ENCODE results near the gene CNPPD1. TPM values are rescaled to one million over a fixed set of nuclear protein-coding genes. Genes with fewer than 3 reads are reported as not detected.
A peak's percentile ranks its signal among the peaks of the same experiment; 100 is the strongest.

CNPPD1 gene
- total RNA-seq, 2 experiments from 2014 or later = 77.3 to 77.6 TPM

DNA sequence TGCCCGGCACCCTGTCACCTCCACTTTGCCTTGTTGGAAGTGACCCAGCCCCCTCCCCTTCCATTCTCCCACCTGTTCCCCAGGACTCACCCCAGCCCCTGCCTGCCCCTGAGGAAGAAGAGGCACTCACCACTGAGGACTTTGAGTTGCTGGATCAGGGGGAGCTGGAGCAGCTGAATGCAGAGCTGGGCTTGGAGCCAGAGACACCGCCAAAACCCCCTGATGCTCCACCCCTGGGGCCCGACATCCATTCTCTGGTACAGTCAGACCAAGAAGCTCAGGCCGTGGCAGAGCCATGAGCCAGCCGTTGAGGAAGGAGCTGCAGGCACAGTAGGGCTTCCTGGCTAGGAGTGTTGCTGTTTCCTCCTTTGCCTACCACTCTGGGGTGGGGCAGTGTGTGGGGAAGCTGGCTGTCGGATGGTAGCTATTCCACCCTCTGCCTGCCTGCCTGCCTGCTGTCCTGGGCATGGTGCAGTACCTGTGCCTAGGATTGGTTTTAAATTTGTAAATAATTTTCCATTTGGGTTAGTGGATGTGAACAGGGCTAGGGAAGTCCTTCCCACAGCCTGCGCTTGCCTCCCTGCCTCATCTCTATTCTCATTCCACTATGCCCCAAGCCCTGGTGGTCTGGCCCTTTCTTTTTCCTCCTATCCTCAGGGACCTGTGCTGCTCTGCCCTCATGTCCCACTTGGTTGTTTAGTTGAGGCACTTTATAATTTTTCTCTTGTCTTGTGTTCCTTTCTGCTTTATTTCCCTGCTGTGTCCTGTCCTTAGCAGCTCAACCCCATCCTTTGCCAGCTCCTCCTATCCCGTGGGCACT, 5.8 kb upstream of the CNPPD1 start:
- ATAC-seq (ENCODE audit: low read depth) = peak; percentile 24
- Mint-ChIP-seq H3K27ac (peak overlapping the region; percentile 87), H3K9me3 (no peaks in the 10 kb centered on the region), H3K36me3 (peaks cover 52% of the 10 kb centered on the region), H3K4me1 (peaks cover 48% of the 10 kb centered on the region), H3K4me3 (peak overlapping the region; percentile 73), H3K27me3 (no peaks in the 10 kb centered on the region)
- DNase-seq = peak; percentile 44
- POLR2A ChIA-PET = interaction anchor here (0.7 to 8.0 kb wide), 9 partner anchors 10 to 71 kb away, joined by 3 to 73 read pairs (median 6); partner anchors contain the start of genes GLB1L, STK16, TUBA4A and TUBA4B

DNA sequence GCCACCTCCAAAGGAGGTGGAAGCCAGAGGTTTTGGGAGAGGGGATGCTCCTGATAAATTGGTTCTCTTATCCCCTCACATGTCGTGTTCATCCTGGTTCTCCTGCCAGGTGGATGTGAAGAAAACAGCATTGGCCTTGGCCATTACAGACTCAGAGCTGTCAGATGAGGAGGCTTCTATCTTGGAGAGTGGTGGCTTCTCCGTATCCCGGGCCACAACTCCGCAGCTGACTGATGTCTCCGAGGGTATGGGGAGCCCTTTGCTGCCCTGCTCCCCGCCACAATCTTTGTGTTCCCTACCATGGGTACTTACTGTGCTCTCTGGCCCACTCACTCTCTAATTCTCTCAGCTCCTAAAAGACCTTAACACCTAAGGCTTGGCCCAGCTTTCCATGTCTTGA, 4.8 kb upstream of the CNPPD1 start:
- peak overlapping the region; percentile 87 for H3K27ac Mint-ChIP-seq
- DNase-seq (no peak), ATAC-seq (ENCODE audit: low read depth) (no peak)
- H3K9me3 Mint-ChIP-seq = no peaks in the 10 kb centered on the region
- H3K4me3 Mint-ChIP-seq = peak overlapping the region; percentile 73
- H3K27me3 Mint-ChIP-seq = no peaks in the 10 kb centered on the region
- POLR2A ChIA-PET = interaction anchor here (0.7 to 8.0 kb wide), 9 partner anchors 11 to 71 kb away, joined by 3 to 73 read pairs (median 5); partner anchors contain the start of genes ANKZF1, ATG9A, GLB1L and STK16
- H3K4me1 Mint-ChIP-seq = peaks cover 50% of the 10 kb centered on the region
- H3K36me3 Mint-ChIP-seq = peaks cover 46% of the 10 kb centered on the region

DNA sequence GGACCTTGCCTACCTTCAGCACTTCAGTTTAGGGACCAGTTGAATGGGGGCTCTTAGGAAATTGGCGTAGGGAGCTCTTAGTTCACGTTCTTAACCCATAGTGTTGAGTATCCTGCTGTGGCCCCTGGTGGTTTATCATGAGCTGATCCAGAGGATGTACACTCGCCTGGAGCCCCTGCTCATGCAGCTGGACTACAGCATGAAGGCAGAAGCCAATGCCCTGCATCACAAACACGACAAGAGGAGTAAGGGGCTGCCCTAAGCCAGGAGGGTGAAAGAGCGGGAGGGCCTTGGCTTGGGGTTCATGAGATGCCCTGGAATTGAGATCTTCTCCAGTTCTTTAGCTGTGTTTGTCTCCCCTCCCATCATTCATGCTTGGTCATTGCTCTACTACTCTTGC, 4.2 kb upstream of the CNPPD1 start:
- Mint-ChIP-seq H3K4me1 (peaks cover 51% of the 10 kb centered on the region), H3K27ac (peak overlapping the region; percentile 87), H3K9me3 (no peaks in the 10 kb centered on the region), H3K27me3 (no peaks in the 10 kb centered on the region), H3K36me3 (peaks cover 43% of the 10 kb centered on the region), H3K4me3 (peak overlapping the region; percentile 73)
- no peak for DNase-seq
- no peak for ATAC-seq (ENCODE audit: low read depth)
- POLR2A ChIA-PET = interaction anchor here (0.7 to 8.0 kb wide), 9 partner anchors 12 to 72 kb away, joined by 3 to 73 read pairs (median 5); partner anchors contain the start of genes ANKZF1, ATG9A, GLB1L and STK16

DNA sequence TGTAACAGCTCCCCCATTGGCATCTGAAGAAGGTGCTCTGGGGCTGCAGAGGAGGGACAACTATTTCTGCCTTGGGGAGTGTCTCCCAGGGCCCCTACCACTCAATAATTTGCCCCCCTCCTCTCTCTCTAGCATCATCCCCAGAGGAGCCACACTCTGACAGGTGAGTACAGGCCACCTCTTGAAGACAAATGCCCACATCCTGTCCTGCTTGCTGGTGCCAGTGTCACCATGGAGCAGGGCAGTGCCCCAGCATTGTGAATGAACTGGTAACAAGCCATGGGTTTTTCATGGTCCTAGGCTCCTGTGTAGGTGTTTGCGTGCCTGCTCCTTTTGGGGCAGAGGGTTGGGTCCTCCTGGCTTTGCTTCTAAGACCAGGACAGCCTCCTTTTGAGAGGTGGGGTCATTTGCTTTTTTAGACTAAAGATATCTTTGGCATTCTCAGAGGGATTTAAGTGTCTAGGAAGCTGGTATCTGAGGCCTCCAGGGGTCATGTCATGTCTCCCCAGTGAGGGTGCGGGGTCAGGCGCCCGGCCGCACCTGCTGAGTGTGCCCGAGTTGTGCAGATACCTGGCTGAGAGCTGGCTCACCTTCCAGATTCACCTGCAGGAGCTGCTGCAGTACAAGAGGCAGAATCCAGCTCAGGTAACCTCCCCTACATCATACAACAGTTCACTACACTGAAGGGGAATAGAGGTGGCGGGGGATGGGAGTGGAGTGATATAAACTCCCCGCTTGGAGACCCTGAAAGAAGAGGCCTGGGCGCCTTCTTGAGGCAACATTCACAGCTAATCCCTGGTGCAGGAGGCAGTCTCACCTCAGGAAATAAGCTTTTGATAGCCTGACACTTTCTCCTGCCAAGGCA, 3.1 kb upstream of the CNPPD1 start:
- peaks cover 36% of the 10 kb centered on the region for H3K36me3 Mint-ChIP-seq
- ATAC-seq (ENCODE audit: low read depth) (no peak), DNase-seq (no peak)
- peak overlapping the region; percentile 97 for H3K4me3 Mint-ChIP-seq
- H3K4me1 Mint-ChIP-seq = peaks cover 62% of the 10 kb centered on the region
- peak overlapping the region; percentile 93 for H3K27ac Mint-ChIP-seq
- H3K9me3 Mint-ChIP-seq = no peaks in the 10 kb centered on the region
- POLR2A ChIA-PET = interaction anchor here (0.8 to 8.0 kb wide), 6 partner anchors 12 to 65 kb away, joined by 3 to 73 read pairs (median 6); partner anchors contain the start of genes GLB1L, STK16 and ZFAND2B
- H3K27me3 Mint-ChIP-seq = no peaks in the 10 kb centered on the region

DNA sequence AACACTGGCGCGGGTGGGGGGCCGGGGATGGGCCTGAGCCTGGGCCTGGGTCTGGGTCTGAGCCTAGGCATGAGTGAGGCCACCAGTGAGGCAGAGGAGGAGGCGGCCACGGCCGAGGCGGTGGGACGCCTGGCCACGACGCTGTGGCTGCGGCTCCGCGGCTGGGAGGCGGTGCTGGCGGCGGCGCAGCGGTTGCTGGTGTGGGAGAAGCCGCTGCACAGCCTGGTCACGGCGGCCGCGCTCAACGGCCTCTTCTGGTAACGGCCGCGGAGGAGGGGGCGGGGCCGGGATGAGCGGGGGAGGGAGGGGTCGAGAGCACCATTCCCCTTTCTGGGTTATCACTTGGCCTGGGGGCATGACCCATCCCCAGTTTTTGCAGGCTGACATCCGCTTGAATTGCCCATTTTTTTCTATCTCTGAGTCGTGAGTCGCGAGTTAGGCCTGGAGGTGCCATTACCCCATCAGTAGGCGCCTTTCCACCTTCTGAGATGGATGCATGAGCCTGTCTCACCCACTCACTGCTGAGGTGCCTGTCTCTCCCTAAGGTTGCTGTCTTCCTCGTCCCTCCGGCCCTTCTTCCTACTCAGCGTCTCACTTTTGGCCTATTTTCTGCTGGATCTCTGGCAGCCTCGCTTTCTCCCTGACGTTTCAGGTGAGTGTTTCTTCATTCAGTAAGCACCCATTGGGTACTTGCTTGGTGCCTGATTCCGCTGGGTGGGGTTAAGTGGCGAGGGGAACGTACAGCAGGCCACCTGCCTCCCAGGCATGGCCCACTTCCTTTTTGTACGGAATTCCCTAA, 1.9 kb upstream of the CNPPD1 start:
- Mint-ChIP-seq H3K27ac (peak overlapping the region; percentile 93), H3K9me3 (no peaks in the 10 kb centered on the region), H3K27me3 (no peaks in the 10 kb centered on the region), H3K4me3 (peak overlapping the region; percentile 97), H3K36me3 (peaks cover 38% of the 10 kb centered on the region), H3K4me1 (peaks cover 67% of the 10 kb centered on the region)
- DNase-seq = no peak
- POLR2A ChIA-PET = interaction anchor here (0.7 to 8.0 kb wide), 5 partner anchors 21 to 75 kb away, joined by 4 to 73 read pairs (median 42); partner anchors contain the start of genes GLB1L, STK16, TUBA4A and ZFAND2B
- peak; percentile 2 for ATAC-seq (ENCODE audit: low read depth)

DNA sequence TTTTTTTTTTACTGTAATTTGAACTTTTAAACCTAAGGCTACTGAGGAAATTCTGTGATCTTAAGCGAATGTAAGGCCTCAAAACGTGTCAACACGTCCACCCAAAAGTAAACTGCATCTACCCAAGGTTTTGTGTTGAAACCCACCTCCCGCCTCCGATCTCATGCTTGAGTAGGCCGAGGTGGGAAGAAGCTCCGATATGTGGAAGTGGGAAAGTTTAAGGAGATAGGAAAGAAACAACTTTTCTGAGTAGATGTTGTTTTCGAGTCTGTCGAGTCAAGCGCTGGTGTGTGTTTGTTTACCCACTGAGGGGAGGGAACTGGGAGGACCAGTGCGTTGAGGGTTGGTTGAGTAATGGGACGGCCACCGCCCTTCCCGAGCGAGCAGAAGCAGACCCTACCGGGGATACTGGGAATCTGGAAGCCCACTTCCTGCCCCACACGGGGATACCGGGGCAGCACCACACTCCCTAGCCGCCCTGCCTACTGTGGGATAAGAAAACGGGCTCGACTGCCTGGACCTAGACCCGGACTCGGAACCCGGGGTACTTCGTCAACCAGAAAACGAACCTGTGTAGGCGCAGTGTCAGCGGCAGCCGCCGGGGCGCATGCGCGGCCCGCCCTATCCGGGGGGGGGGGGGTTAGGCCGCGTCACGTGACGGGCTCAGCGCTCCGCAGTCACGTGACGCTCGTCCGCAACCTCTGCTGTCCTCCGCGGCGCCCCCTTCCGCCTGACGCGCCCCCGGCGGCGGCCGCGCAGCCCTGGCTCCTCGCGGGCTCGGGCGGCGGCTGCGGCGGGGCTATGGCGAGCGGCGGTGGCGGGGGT, 1.0 kb upstream of the CNPPD1 start, which contains the start of gene RETREG2:
Gene RETREG2 (plus strand): TSS at position 724 of the 825 bp plus-strand sequence. CDS start 78 bp downstream, at position 802.
- ATAC-seq (ENCODE audit: low read depth) (peak; percentile 43), DNase-seq (peak; percentile 88)
- no peaks in the 10 kb centered on the region for H3K9me3 Mint-ChIP-seq
- peak within 1 kb of the TSS; percentile 97 for H3K4me3 Mint-ChIP-seq
- peaks cover 31% of the 10 kb centered on the region for H3K36me3 Mint-ChIP-seq
- POLR2A ChIA-PET = interaction anchor here (1.0 to 4.7 kb wide), 10 partner anchors 11 to 211 kb away, joined by 4 to 92 read pairs (median 13); partner anchors contain the start of genes ANKZF1, ATG9A, TUBA4A and TUBA4B
- H3K27ac Mint-ChIP-seq = peak within 1 kb of the TSS; percentile 93
- peaks cover 60% of the 10 kb centered on the region for H3K4me1 Mint-ChIP-seq
- H3K27me3 Mint-ChIP-seq = no peaks in the 10 kb centered on the region

DNA sequence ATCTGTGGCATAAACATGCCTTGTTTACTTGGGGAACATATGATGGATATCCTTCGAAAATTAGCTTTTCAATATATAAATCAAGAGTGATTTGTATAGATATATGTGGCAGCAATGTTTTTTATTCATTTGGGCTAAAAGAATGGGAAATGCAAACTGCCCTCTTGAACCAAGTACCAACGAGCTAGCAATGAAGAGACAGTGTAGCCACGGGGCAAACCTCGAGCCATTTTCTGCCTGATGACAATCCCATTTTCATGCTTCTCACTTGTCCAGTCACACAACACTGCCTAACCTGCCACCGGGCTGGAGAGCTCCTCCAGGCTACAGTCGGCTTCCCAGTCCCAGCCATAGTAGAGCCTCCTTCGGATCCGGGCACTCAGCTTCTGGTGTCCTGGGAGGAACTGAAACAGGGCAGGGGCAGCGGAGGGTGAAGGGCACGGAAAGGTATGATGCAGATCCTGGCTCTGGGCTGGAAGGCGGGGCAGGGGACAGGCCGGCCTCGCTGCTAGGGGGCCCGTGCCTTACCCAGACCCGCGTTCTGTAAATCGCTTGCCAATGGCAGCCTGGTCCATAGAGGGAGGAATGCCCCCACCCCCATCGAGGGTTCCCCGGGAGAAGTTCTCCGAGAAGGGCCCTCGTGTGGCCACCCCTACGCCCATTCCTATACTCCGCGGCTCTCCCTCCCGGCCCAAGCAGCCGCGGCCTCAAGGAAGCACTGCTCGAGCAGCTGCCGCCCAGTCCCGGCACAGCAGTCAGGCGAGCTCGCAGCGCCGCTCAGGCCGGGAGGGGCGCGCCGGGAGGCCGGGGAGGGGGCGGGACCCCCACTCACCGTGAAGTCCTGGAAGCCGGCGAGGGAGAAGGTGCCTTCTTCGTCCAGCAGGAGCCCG, 552 bp downstream of the CNPPD1 start:
- Mint-ChIP-seq H3K4me1 (peaks cover 52% of the 10 kb centered on the region), H3K9me3 (no peaks in the 10 kb centered on the region), H3K27ac (peak overlapping the region; percentile 79), H3K27me3 (no peaks in the 10 kb centered on the region), H3K4me3 (peak overlapping the region; percentile 97), H3K36me3 (peaks cover 26% of the 10 kb centered on the region)
- ATAC-seq (ENCODE audit: low read depth) = peak; percentile 20
- POLR2A ChIA-PET = interaction anchor here (0.6 to 4.7 kb wide), 22 partner anchors 9 to 212 kb away, joined by 3 to 92 read pairs (median 4); partner anchors contain the start of genes ANKZF1, ATG9A, DNPEP and NHEJ1
- DNase-seq = peak; percentile 59

DNA sequence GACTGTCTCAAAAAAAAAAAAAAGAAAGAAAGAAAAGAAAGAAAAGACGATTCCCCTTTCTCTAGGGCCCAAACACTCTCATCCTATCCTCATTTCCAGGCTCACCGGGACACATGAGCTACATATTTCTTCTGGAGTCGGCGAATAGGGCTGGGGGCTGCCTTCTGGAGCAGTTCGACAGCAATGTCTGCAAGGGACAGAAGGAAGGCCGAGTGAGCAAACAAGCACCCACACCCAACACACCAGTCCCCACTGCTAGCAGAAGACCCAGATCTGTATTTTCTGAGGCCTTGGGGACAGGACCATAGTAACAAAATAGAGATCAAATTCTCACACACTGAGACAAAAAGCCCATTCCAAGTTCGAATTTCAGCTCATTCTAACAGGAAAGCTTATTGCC, 1.2 kb downstream of the CNPPD1 start:
- ATAC-seq (ENCODE audit: low read depth) (no peak), DNase-seq (no peak)
- Mint-ChIP-seq H3K4me3 (peak overlapping the region; percentile 97), H3K27ac (peak overlapping the region; percentile 58), H3K9me3 (no peaks in the 10 kb centered on the region), H3K4me1 (peaks cover 45% of the 10 kb centered on the region), H3K36me3 (peaks cover 21% of the 10 kb centered on the region), H3K27me3 (no peaks in the 10 kb centered on the region)
- POLR2A ChIA-PET = interaction anchor here (0.7 to 4.7 kb wide), 13 partner anchors 9 to 212 kb away, joined by 3 to 92 read pairs (median 10); partner anchors contain the start of genes ANKZF1, ATG9A, DNPEP and TUBA4A

DNA sequence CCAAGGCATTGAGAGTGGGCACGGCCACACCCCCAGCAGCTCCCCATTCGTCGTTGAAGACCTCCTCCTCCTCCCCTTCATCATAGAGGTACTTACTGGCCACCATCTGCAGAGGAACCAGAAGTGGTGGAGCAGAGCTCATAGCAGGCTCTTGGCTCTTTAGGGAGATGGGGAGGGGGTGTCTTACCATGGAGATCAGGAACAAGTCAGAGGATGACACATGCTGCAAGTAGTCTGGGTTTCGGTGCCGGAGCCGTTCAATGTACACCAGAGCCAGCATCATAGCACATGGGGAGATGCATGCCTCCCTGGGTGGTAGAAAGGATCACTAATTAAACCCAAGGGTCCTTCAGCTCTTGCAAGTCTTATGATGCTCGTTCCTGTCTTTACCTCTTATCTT, 1.9 kb downstream of the CNPPD1 start:
- peak overlapping the region; percentile 97 for H3K4me3 Mint-ChIP-seq
- ATAC-seq (ENCODE audit: low read depth) (no peak), DNase-seq (no peak)
- POLR2A ChIA-PET = interaction anchor here (1.1 to 4.7 kb wide), 5 partner anchors 25 to 213 kb away, joined by 3 to 92 read pairs (median 42); partner anchors contain the start of genes DNPEP, TUBA4A, TUBA4B and ZFAND2B
- H3K4me1 Mint-ChIP-seq = peaks cover 41% of the 10 kb centered on the region
- H3K36me3 Mint-ChIP-seq = peaks cover 18% of the 10 kb centered on the region
- H3K27me3 Mint-ChIP-seq = no peaks in the 10 kb centered on the region
- no peaks in the 10 kb centered on the region for H3K9me3 Mint-ChIP-seq
- peak overlapping the region; percentile 18 for H3K27ac Mint-ChIP-seq

DNA sequence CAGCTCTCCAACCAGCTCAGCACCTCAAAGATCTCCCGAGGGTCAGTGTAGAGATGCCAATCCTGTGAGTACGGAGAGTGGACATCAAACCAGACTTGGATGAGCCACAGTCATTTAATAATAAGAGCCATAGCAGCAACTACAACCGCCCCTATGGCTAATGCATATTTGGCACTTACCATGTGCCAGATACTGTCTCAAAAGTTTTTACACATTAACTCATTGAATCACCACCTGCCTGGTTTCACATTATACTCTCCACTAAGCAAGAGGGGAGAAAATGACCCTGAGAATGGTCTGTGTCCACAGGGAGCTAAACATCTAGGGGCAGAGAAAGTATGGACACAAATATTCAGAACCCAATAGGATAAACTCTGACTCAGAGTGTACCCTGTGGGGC, 2.6 kb downstream of the CNPPD1 start:
- Mint-ChIP-seq H3K9me3 (no peaks in the 10 kb centered on the region), H3K27me3 (no peaks in the 10 kb centered on the region), H3K36me3 (peaks cover 15% of the 10 kb centered on the region), H3K4me3 (peak overlapping the region; percentile 97), H3K27ac (peak overlapping the region; percentile 67), H3K4me1 (peaks cover 37% of the 10 kb centered on the region)
- no peak for ATAC-seq (ENCODE audit: low read depth)
- no peak for DNase-seq
- POLR2A ChIA-PET = interaction anchor here (0.9 to 4.7 kb wide), 5 partner anchors 10 to 77 kb away, joined by 3 to 56 read pairs (median 4); partner anchors contain the start of genes TUBA4A and TUBA4B

Data from activated naive CD8-positive, alpha-beta T cell treated with anti-CD3 and anti-CD28 coated beads, Interleukin-2, amount 10 ng/mL, durations not matched to agents 7 days and 5 days (primary cell).